HCT116 (cell line): ENCODE data around the gene TRAK1. TPM values are rescaled to one million over a fixed set of nuclear protein-coding genes. Genes with fewer than 3 reads are reported as not detected.

Experiments used
- ATAC-seq: fragments of 200-7000 bp; cut with Tn5 transposase; 2 replicates; pipeline ENCODE4 v1.9.1; 2020; ENCODE audit warnings: mild to moderate bottlenecking, moderate library complexity
- BruUV-seq: library from RNA; stranded (reverse); fragments of 400-500 nt; replicated peaks from 2 replicates; lab custom pipeline; 2021; lab: Mats Ljungman, UMichigan
- CTCF ChIA-PET: fragments of 300-600 bp; sonication (Branson Sonifier 250); formaldehyde crosslinking; loops from one replicate; lab custom pipeline; 2021; ENCODE audit warnings: antibody characterized with exemption; lab: Charles Lee
- POLR2A ChIA-PET: fragments of 300-600, 350-600 bp; sonication (Branson Sonifier 250); formaldehyde crosslinking; loops from one replicate; lab custom pipeline; 2021; ENCODE audit warnings: antibody characterized with exemption; lab: Charles Lee
- RAD21 ChIA-PET, 2 experiments: fragments of 300-600 bp; sonication (Branson Sonifier 250); formaldehyde crosslinking; loops; one replicate each; lab custom pipeline; 2023; ENCODE audit warnings: low total read pairs in 2 of 2; ENCODE audit not compliant: uncharacterized antibody in 2 of 2, unreplicated experiment in 2 of 2, low non-redundant PET in 1 of 2; lab: Charles Lee
- DNase-seq: peaks from one replicate; pipeline ENCODE4 v3.0.0-alpha.2; 2010; ENCODE audit warnings: low read depth, low spot score
- H2AFZ ChIP-seq: fragments of 200-600 bp; shearing (Covaris generic), sonication (generic); 2 replicates; pipeline ENCODE4 v1.6.1; 2017; ENCODE audit warnings: low read depth, mixed run types, mixed read lengths, antibody characterized with exemption, low read length; ENCODE audit not compliant: poor library complexity, severe bottlenecking
- H3K27ac ChIP-seq: 2 replicates; pipeline ENCODE4 v1.5.1; 2012; ENCODE audit warnings: low read depth, low read length
- H3K27me3 ChIP-seq: fragments of 200-600 bp; sonication (generic); 2 replicates; pipeline ENCODE4 v1.6.1; 2016; ENCODE audit warnings: mixed run types, low read length, mixed read lengths; ENCODE audit not compliant: insufficient read depth
- H3K36me3 ChIP-seq, 2 experiments: fragments of 200-500 bp in 1 of 2; fragments of 200-600 bp in 1 of 2; sonication (Bioruptor generic) in 1 of 2; sonication (generic) in 1 of 2; 2 replicates each; pipeline versions ENCODE4 v1.5.1 to v1.6.1; 2014 to 2016; ENCODE audit warnings: low read length in 2 of 2, inconsistent platforms in 1 of 2, mixed read lengths in 1 of 2, mixed run types in 1 of 2; ENCODE audit not compliant: insufficient read depth in 2 of 2, control insufficient read depth in 1 of 2
- H3K4me1 ChIP-seq, 2 experiments: fragments of 200-600 bp in 1 of 2; sonication (generic) in 1 of 2; 2 replicates each; pipeline versions ENCODE4 v1.5.1 to v1.6.1; 2012 to 2017; ENCODE audit warnings: low read length in 2 of 2, inconsistent platforms in 1 of 2, mild to moderate bottlenecking in 1 of 2, mixed read lengths in 1 of 2, mixed run types in 1 of 2, moderate library complexity in 1 of 2; ENCODE audit not compliant: insufficient read depth in 2 of 2, control insufficient read depth in 1 of 2
- H3K4me2 ChIP-seq: fragments of 200-600 bp; sonication (generic); 2 replicates; pipeline ENCODE4 v1.6.1; 2017; ENCODE audit warnings: mixed run types, low read length, mixed read lengths
- H3K4me3 ChIP-seq, 2 experiments: fragments of 200-600 bp in 1 of 2; sonication (generic) in 1 of 2; replicated peaks in 1 of 2; 2 replicates each; pipeline ENCODE4 v1.5.1; 2011 to 2016; ENCODE audit warnings: low read length in 2 of 2, control low read depth in 1 of 2, low read depth in 1 of 2, mild to moderate bottlenecking in 1 of 2, mixed read lengths in 1 of 2, mixed run types in 1 of 2
- H3K79me2 ChIP-seq: fragments of 200-600 bp; sonication (generic); 2 replicates; pipeline ENCODE4 v1.6.1; 2017; ENCODE audit warnings: mild to moderate bottlenecking, mixed run types, low read length, moderate library complexity, mixed read lengths; ENCODE audit not compliant: insufficient read depth
- H3K9ac ChIP-seq: fragments of 200-600 bp; sonication (generic); 2 replicates; pipeline ENCODE4 v1.6.1; 2016; ENCODE audit warnings: low read length, mixed read lengths
- H3K9me2 ChIP-seq: fragments of 200-600 bp; sonication (generic), shearing (Covaris generic); 2 replicates; pipeline ENCODE4 v1.6.1; 2017; ENCODE audit warnings: mixed run types, mild to moderate bottlenecking, moderate library complexity; ENCODE audit not compliant: insufficient read depth
- H3K9me3 ChIP-seq, 2 experiments: fragments of 200-500 bp in 1 of 2; fragments of 200-600 bp in 1 of 2; sonication (Bioruptor generic) in 1 of 2; sonication (generic) in 1 of 2; 2 replicates each; pipeline ENCODE4 v1.6.1; 2014 to 2017; ENCODE audit warnings: low read length in 2 of 2, mixed read lengths in 2 of 2, inconsistent platforms in 1 of 2, low read depth in 1 of 2, mild to moderate bottlenecking in 1 of 2, mixed run types in 1 of 2, moderate library complexity in 1 of 2; ENCODE audit not compliant: control insufficient read depth in 1 of 2, insufficient read depth in 1 of 2
- H4K20me1 ChIP-seq: fragments of 200-600 bp; sonication (generic), shearing (Covaris generic); 2 replicates; pipeline ENCODE4 v1.6.1; 2017; ENCODE audit warnings: mixed run types, mild to moderate bottlenecking, moderate library complexity; ENCODE audit not compliant: insufficient read depth
- EGR1 ChIP-seq: IDR thresholded peaks from 2 replicates; pipeline ENCODE4 v1.6.1; 2012; ENCODE audit warnings: low read depth
- EZH2 ChIP-seq: fragments of 200-600 bp; sonication (generic); IDR thresholded peaks from 2 replicates; pipeline ENCODE4 v1.6.1; 2017; ENCODE audit warnings: antibody characterized with exemption, mixed run types
- EZH2phosphoT487 ChIP-seq: fragments of 200-600 bp; IDR thresholded peaks from 2 replicates; pipeline ENCODE4 v1.6.1; 2018; ENCODE audit warnings: antibody characterized with exemption, borderline replicate concordance
- FOSL1 ChIP-seq: IDR thresholded peaks from 2 replicates; pipeline ENCODE4 v1.6.1; 2012; ENCODE audit warnings: low read depth
- JUND ChIP-seq: IDR thresholded peaks from 2 replicates; pipeline ENCODE4 v1.6.1; 2012
- POLR2A ChIP-seq: IDR thresholded peaks from 2 replicates; pipeline ENCODE4 v1.7.0; 2011; ENCODE audit warnings: borderline replicate concordance; ENCODE audit not compliant: insufficient read depth, insufficient read length; ENCODE audit errors: extremely low read depth
- TCF7L2 ChIP-seq: IDR thresholded peaks from 2 replicates; pipeline ENCODE4 v1.7.0; 2011; ENCODE audit warnings: borderline replicate concordance, inconsistent platforms; ENCODE audit not compliant: insufficient read depth, insufficient read length; ENCODE audit errors: extremely low read depth
- ZNF274 ChIP-seq: fragments of 200-500 bp; sonication (Bioruptor generic); IDR thresholded peaks from 2 replicates; pipeline ENCODE4 v1.6.1; 2014; ENCODE audit warnings: mild to moderate bottlenecking, low read depth, low read length, inconsistent platforms
- intact Hi-C: fragments of 100-400 bp; cut with micrococcal nuclease; formaldehyde crosslinking; loops from 2 replicates; pipeline ENCODE4 v1.10.0; 2022
- total RNA-seq: library from RNA; stranded (reverse); gene quantifications from one replicate; pipeline ENCODE4 v1.2.1, GENCODE V29; 2021; ENCODE audit not compliant: unreplicated experiment

The TRAK1 gene
- total RNA-seq, 1 experiment from 2014 or later, result 25.9 TPM

GRCh38 chr3:42130329-42131070 lies 39.3 kb downstream of the TRAK1 start:
- Histone ChIP-seq H3K4me1 (peaks cover 21 to 25% of the 10 kb centered on the region in 2 experiments), H2AFZ (no peak overlapping the region), H3K9ac (no peak overlapping the region), H3K9me3 (no peaks in the 10 kb centered on the region), H3K9me2 (no peaks in the 10 kb centered on the region), H3K36me3 (no peaks in the 10 kb centered on the region)
- intact Hi-C loops, result no loop called here
- ChIA-PET RAD21 (no interaction called here), POLR2A (no interaction called here)
- no peak for TF ChIP-seq POLR2A
- TF ChIP-seq EGR1, result no peak
- TF ChIP-seq EZH2, result no peak
- TF ChIP-seq ZNF274, result no peak
- TF ChIP-seq FOSL1, result no peak
- TF ChIP-seq, all 23 proteins: peak for 0
- H3K4me3 ChIP-seq, result no peak overlapping the region
- no peaks in the 10 kb centered on the region for H3K27me3 ChIP-seq
- DNase-seq (no peak), ATAC-seq (no peak)
- CTCF ChIA-PET, result interaction anchor here (0.6 to 2.9 kb wide), 3 partner anchors 13 to 61 kb away, joined by 4 to 11 read pairs (median 8); no protein-coding TSS in a partner anchor
- no peaks in the 10 kb centered on the region for H4K20me1 ChIP-seq
- H3K27ac ChIP-seq, result no peak overlapping the region
- H3K4me2 ChIP-seq, result no peak overlapping the region
- H3K79me2 ChIP-seq, result no peaks in the 10 kb centered on the region; the same call in 1 of the 2 replicates
- no TSS peak for BruUV-seq

DNA sequence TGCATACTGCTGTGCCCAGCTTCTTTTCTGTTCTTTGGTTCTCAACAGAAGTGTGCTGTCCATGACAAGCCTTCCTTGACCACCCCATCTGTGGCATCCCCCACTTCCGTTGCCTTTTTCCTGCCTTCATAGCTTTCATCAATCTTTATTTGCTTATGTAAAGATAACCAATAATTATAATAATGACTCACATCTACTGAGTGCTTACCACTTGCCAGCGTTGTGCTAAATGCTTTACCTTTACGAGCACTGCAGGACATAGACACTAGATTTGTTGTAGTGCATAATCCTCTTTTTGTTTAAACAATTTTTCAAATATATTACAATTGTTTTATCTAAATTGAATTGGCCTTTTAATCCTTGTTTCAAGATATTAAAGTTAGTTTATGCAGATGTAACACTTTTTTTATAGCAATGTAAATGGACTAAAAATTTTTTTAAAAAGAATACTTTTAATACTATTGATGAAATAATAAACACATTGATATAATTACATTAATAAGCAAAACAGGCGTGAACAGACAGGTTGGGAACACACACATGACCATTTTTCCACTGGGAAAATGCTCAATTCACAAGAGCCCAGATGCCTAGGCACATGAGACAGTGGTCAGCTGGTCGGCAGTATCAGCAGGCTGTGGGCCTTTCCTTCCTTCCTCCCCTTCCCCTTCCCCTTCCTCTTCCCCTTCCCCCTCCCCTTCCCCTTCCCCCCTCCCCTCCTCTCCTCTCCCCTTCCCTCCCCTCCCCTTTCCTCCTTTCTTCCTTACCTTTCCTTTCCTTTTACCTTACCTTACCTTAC lies 42.5 kb downstream of the TRAK1 start:
- Histone ChIP-seq H3K36me3 (no peaks in the 10 kb centered on the region), H3K4me1 (peaks cover 19 to 20% of the 10 kb centered on the region in 2 experiments), H3K9ac (no peak overlapping the region), H3K79me2 (peaks cover 19% of the 10 kb centered on the region), H4K20me1 (no peaks in the 10 kb centered on the region), H3K4me2 (no peak overlapping the region), H3K27ac (no peak overlapping the region), H3K9me2 (no peaks in the 10 kb centered on the region), H3K4me3 (no peak overlapping the region), H3K27me3 (no peaks in the 10 kb centered on the region), H2AFZ (no peak overlapping the region), H3K9me3 (no peaks in the 10 kb centered on the region)
- ChIA-PET POLR2A (no interaction called here), CTCF (no interaction called here), RAD21 (no interaction called here)
- TF ChIP-seq FOSL1 (no peak), JUND (no peak), TCF7L2 (no peak), EGR1 (no peak), EZH2phosphoT487 (no peak)
- ATAC-seq, result no peak
- DNase-seq, result no peak
- BruUV-seq, result no TSS peak
- intact Hi-C loops, result no loop called here
